Keratinocyte (primary cell): ENCODE data around the gene SDS.

ENCODE experiments used
- EZH2 ChIP-seq: IDR thresholded peaks from one replicate; pipeline ENCODE4 v1.6.1; 2012; ENCODE audit warnings: inconsistent platforms, mild to moderate bottlenecking, low read length, moderate library complexity
- TF ChIP-seq, protein P1 (sequence below), 3 experiments: IDR thresholded peaks in 1 of 3; conservative IDR thresholded peaks in 1 of 3; optimal IDR thresholded peaks in 1 of 3; 2 replicates in 2 of 3; 3 replicates in 1 of 3; pipeline versions ENCODE3 to v1.5.1; 2011; ENCODE audit warnings: low read length in 3 of 3, mild to moderate bottlenecking in 3 of 3, moderate library complexity in 2 of 3, control low read depth in 1 of 3, inconsistent platforms in 1 of 3; ENCODE audit not compliant: insufficient read depth in 2 of 3; ENCODE audit errors: extremely low read depth in 1 of 3

DNA sequence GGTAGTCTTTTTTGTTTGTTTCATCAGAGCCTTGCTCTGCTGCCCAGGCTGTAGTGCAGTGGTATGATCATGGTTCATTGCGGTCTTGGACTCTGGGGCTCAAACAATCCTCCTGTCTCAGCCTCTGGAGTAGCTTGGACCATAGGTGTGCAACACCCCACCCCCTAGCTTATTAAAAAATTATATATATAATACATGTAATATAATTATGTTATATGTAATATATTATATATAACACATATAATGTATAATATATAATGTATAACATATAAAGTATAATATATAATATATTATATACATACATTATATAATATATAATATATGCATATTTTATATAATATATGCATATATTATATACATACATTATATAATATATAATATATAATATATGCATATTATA, 46.2 kb upstream of the SDS start:
- TF ChIP-seq, protein P1, sequence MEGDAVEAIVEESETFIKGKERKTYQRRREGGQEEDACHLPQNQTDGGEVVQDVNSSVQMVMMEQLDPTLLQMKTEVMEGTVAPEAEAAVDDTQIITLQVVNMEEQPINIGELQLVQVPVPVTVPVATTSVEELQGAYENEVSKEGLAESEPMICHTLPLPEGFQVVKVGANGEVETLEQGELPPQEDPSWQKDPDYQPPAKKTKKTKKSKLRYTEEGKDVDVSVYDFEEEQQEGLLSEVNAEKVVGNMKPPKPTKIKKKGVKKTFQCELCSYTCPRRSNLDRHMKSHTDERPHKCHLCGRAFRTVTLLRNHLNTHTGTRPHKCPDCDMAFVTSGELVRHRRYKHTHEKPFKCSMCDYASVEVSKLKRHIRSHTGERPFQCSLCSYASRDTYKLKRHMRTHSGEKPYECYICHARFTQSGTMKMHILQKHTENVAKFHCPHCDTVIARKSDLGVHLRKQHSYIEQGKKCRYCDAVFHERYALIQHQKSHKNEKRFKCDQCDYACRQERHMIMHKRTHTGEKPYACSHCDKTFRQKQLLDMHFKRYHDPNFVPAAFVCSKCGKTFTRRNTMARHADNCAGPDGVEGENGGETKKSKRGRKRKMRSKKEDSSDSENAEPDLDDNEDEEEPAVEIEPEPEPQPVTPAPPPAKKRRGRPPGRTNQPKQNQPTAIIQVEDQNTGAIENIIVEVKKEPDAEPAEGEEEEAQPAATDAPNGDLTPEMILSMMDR (optimal IDR thresholded peaks at IDR 0.05 in 1 of 3, IDR thresholded peaks at IDR 0.05 in 1 of 3, conservative IDR thresholded peaks at IDR 0.05 in 1 of 3; ENCODE audit: extremely low read depth in 1 of 3, insufficient read depth in 2 of 3, low read length in 3 of 3) = no peak
- TF ChIP-seq EZH2 = no peak
